ENCODE results near the gene WASL.

The WASL gene

DNA sequence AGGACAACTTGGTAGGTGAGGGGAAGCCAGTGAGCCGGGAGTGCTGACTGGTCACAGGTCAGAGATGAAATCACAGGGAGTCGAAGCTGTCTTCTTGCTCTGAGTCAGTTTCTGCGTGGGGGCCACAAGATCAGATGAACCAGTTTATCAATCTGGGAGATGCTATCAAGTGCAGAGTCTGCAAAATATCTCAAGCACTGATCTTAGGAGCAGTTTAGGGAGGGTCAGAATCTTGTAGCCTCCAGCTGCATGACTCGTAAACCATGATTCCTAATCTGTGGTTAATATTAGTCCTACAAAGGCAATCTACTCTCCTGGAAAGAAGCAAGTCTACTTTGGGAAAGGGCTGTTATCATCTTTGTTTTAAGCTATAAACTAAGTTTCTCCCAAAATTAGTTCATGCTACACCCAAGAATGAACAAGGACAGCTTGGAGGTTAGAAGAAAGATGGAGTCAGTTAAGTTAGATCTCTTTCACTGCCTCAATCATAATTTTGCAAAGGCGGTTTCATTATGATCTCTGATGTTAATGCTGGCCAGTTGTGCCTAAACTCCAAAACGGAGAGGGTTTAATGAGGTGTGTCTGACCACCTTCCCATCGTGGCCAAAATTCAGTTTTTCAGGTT lies 101.6 kb downstream of the WASL start:
- Histone ChIP-seq H3K4me1 (ENCODE audit: low read length) (no peaks in the 10 kb centered on the region), H3K27ac (ENCODE audit: low read length) (no peak overlapping the region), H3K79me2 (ENCODE audit: low read length) (no peaks in the 10 kb centered on the region), H3K4me3 (ENCODE audit: low read length) (no peak overlapping the region), H3K27me3 (ENCODE audit: low read depth, low read length) (peaks cover 2% of the 10 kb centered on the region; the same call in 1 of the 2 replicates), H3K36me3 (replicated peaks; ENCODE audit: low read depth, low read length) (no peaks in the 10 kb centered on the region), H3K9me3 (ENCODE audit: insufficient read depth, low read length) (no peaks in the 10 kb centered on the region), H2AFZ (ENCODE audit: low read depth, low read length) (no peak overlapping the region), H4K20me1 (ENCODE audit: insufficient read depth, low read length) (no peaks in the 10 kb centered on the region), H3K9ac (ENCODE audit: low read length) (no peak overlapping the region), H3K4me2 (ENCODE audit: low read length) (no peak overlapping the region)
- no peak for TF ChIP-seq EZH2phosphoT487 (IDR thresholded peaks at IDR 0.05; ENCODE audit: low read depth)

DNA sequence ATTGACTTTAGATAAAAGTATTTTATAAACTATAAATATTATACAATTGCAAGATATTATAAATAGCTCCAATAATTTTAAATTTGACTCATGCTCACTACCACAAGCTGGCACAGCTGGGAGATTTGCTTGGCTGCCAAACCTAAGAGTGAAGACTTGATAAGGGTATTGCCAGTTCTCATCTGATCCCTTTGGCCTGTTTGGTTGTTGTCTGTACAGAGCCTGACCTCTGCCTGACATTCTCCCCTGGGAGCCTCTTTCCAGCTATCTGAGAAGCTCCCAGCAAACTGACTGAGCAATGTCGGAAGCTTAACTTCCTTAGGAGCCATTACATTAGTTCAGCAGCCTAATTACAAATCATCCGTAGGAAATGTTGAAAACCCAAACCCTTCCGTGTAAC lies 103.3 kb downstream of the WASL start:
- H3K27me3 ChIP-seq (ENCODE audit: low read depth, low read length), result peaks cover 11% of the 10 kb centered on the region; the same call in 1 of the 2 replicates
- no peaks in the 10 kb centered on the region for H3K4me1 ChIP-seq (ENCODE audit: low read length)
- TF ChIP-seq EZH2phosphoT487 (IDR thresholded peaks at IDR 0.05; ENCODE audit: low read depth), result no peak
- TF ChIP-seq CTCF (IDR thresholded peaks at IDR 0.05; ENCODE audit: low read depth, low read length), result no peak
- H3K4me3 ChIP-seq (ENCODE audit: low read length), result no peak overlapping the region
- no peak overlapping the region for H3K4me2 ChIP-seq (ENCODE audit: low read length)
- no peaks in the 10 kb centered on the region for H3K9me3 ChIP-seq (ENCODE audit: insufficient read depth, low read length)
- no peak overlapping the region for H2AFZ ChIP-seq (ENCODE audit: low read depth, low read length)
- no peaks in the 10 kb centered on the region for H3K36me3 ChIP-seq (replicated peaks; ENCODE audit: low read depth, low read length)
- H4K20me1 ChIP-seq (ENCODE audit: insufficient read depth, low read length), result no peaks in the 10 kb centered on the region
- no peaks in the 10 kb centered on the region for H3K79me2 ChIP-seq (ENCODE audit: low read length)
- H3K27ac ChIP-seq (ENCODE audit: low read length), result no peak overlapping the region
- no peak overlapping the region for H3K9ac ChIP-seq (ENCODE audit: low read length)

- no peak overlapping the region for H3K27ac ChIP-seq (ENCODE audit: low read length)
- H3K4me2 ChIP-seq (ENCODE audit: low read length), result no peak overlapping the region
- no peaks in the 10 kb centered on the region for H3K36me3 ChIP-seq (replicated peaks; ENCODE audit: low read depth, low read length)
- no peak overlapping the region for H3K4me3 ChIP-seq (ENCODE audit: low read length)
- H2AFZ ChIP-seq (ENCODE audit: low read depth, low read length), result no peak overlapping the region
- H3K9me3 ChIP-seq (ENCODE audit: insufficient read depth, low read length), result no peaks in the 10 kb centered on the region
- no peaks in the 10 kb centered on the region for H4K20me1 ChIP-seq (ENCODE audit: insufficient read depth, low read length)
- peaks cover 11% of the 10 kb centered on the region; the same call in 1 of the 2 replicates for H3K27me3 ChIP-seq (ENCODE audit: low read depth, low read length)
- no peak for TF ChIP-seq CTCF (IDR thresholded peaks at IDR 0.05; ENCODE audit: low read depth, low read length)
- TF ChIP-seq EZH2phosphoT487 (IDR thresholded peaks at IDR 0.05; ENCODE audit: low read depth), result no peak
- no peaks in the 10 kb centered on the region for H3K79me2 ChIP-seq (ENCODE audit: low read length)
- H3K9ac ChIP-seq (ENCODE audit: low read length), result no peak overlapping the region
- H3K4me1 ChIP-seq (ENCODE audit: low read length), result no peaks in the 10 kb centered on the region
These were observed 105.0 kb downstream of the WASL start for GRCh38 chr7:123643495-123644441.

- no peaks in the 10 kb centered on the region for H4K20me1 ChIP-seq (ENCODE audit: insufficient read depth, low read length)
- H3K4me1 ChIP-seq (ENCODE audit: low read length), result no peaks in the 10 kb centered on the region
These were observed 106.9 kb downstream of the WASL start for GRCh38 chr7:123641901-123642300.

More at GRCh38 chr7:123641901-123642300, 106.9 kb downstream of the WASL start:
- Histone ChIP-seq H3K79me2 (ENCODE audit: low read length) (no peaks in the 10 kb centered on the region), H3K27me3 (ENCODE audit: low read depth, low read length) (peaks cover 11% of the 10 kb centered on the region; the same call in 1 of the 2 replicates), H3K4me2 (ENCODE audit: low read length) (no peak overlapping the region), H3K27ac (ENCODE audit: low read length) (no peak overlapping the region), H3K36me3 (replicated peaks; ENCODE audit: low read depth, low read length) (no peaks in the 10 kb centered on the region), H2AFZ (ENCODE audit: low read depth, low read length) (no peak overlapping the region), H3K4me3 (ENCODE audit: low read length) (no peak overlapping the region), H3K9ac (ENCODE audit: low read length) (no peak overlapping the region), H3K9me3 (ENCODE audit: insufficient read depth, low read length) (no peaks in the 10 kb centered on the region)
- TF ChIP-seq CTCF (IDR thresholded peaks at IDR 0.05; ENCODE audit: low read depth, low read length) (no peak), EZH2phosphoT487 (IDR thresholded peaks at IDR 0.05; ENCODE audit: low read depth) (no peak)
